Vagina (tissue), 2 donors: ENCODE data around the gene SIGLEC14.

Source experiments
- CTCF ChIP-seq, 3 experiments: fragments of 450-650 bp in 2 of 3; fragments of 200-600 bp in 1 of 3; sonication (generic) in 1 of 3; IDR thresholded peaks; one replicate each; pipeline ENCODE4 v1.5.1; 2017 to 2019; ENCODE audit warnings: antibody characterized with exemption in 3 of 3, mild to moderate bottlenecking in 2 of 3, moderate library complexity in 2 of 3
- POLR2A ChIP-seq, 2 donors: fragments of 450-650 bp; IDR thresholded peaks; one replicate each; pipeline ENCODE4 v1.6.1; 2017; ENCODE audit warnings: antibody characterized with exemption in 2 of 2, mild to moderate bottlenecking in 2 of 2, moderate library complexity in 2 of 2
- POLR2AphosphoS5 ChIP-seq, 2 donors: sonication (generic); formaldehyde crosslinking; IDR thresholded peaks; one replicate each; pipeline ENCODE4 v1.9.0; 2017; ENCODE audit warnings: antibody characterized with exemption in 2 of 2, mild to moderate bottlenecking in 2 of 2, low read depth in 1 of 2; ENCODE audit not compliant: insufficient read depth in 1 of 2

GRCh38 chr19:51690454-51691073 is 43.9 kb upstream of the SIGLEC14 start:
- TF ChIP-seq CTCF (IDR thresholded peaks at IDR 0.05): no peak
- peak in 1 of 2 donors; percentile 69 for TF ChIP-seq POLR2A (IDR thresholded peaks at IDR 0.05)
- peak; percentile 71 to 94 for TF ChIP-seq POLR2AphosphoS5 (IDR thresholded peaks at IDR 0.05; ENCODE audit: insufficient read depth in 1 of 2, low read depth in 1 of 2)
